OCI-LY1 (cell line): ENCODE results near the gene PCDHGA10.

Experiments
- H2AFZ ChIP-seq: fragments of 200-600 bp; sonication (generic), shearing (Covaris generic); 2 replicates; pipeline ENCODE4 v1.6.0; 2014; ENCODE audit warnings: antibody characterized with exemption, mild to moderate bottlenecking, low read length
- H3F3A ChIP-seq: fragments of 200-600 bp; sonication (generic), shearing (Covaris generic); 2 replicates; pipeline ENCODE4 v1.6.0; 2014; ENCODE audit warnings: mild to moderate bottlenecking, antibody characterized with exemption, low read length, moderate library complexity; ENCODE audit not compliant: insufficient read depth
- H3K27ac ChIP-seq: fragments of 200-600 bp; sonication (generic); 2 replicates; pipeline ENCODE4 v1.5.1; 2014; ENCODE audit warnings: low read length, mixed run types, mild to moderate bottlenecking, low read depth; ENCODE audit not compliant: poor library complexity, severe bottlenecking
- H3K27me3 ChIP-seq: fragments of 200-600 bp; sonication (generic); 2 replicates; pipeline ENCODE4 v1.6.0; 2014; ENCODE audit warnings: antibody characterized with exemption, mild to moderate bottlenecking, low read length, moderate library complexity; ENCODE audit not compliant: insufficient read depth
- H3K36me3 ChIP-seq: fragments of 200-600 bp; sonication (generic); 2 replicates; pipeline ENCODE4 v1.6.1; 2014; ENCODE audit warnings: mild to moderate bottlenecking, antibody characterized with exemption, low read length, moderate library complexity, mixed read lengths; ENCODE audit not compliant: insufficient read depth
- H3K4me1 ChIP-seq: fragments of 200-600 bp; sonication (generic); 2 replicates; pipeline ENCODE4 v1.5.1; 2014; ENCODE audit warnings: mild to moderate bottlenecking, low read length, moderate library complexity; ENCODE audit not compliant: insufficient read depth, severe bottlenecking
- H3K4me2 ChIP-seq: fragments of 200-600 bp; sonication (generic), shearing (Covaris generic); 2 replicates; pipeline ENCODE4 v1.6.1; 2014; ENCODE audit warnings: low read length
- H3K4me3 ChIP-seq: fragments of 200-600 bp; sonication (generic); 2 replicates; pipeline ENCODE4 v1.5.1; 2014; ENCODE audit warnings: low read length, low read depth, mild to moderate bottlenecking, mixed read lengths; ENCODE audit not compliant: poor library complexity, severe bottlenecking
- H3K79me2 ChIP-seq: fragments of 200-600 bp; shearing (Covaris generic); 2 replicates; pipeline ENCODE4 v1.6.1; 2016; ENCODE audit warnings: mixed run types, low read length, mixed read lengths; ENCODE audit not compliant: insufficient read depth
- H3K9ac ChIP-seq: fragments of 200-600 bp; sonication (generic), shearing (Covaris generic); 2 replicates; pipeline ENCODE4 v1.6.1; 2014; ENCODE audit warnings: mild to moderate bottlenecking, low read length, mixed read lengths
- H3K9me2 ChIP-seq: fragments of 200-600 bp; sonication (generic), shearing (Covaris generic); 2 replicates; pipeline ENCODE4 v1.6.1; 2014; ENCODE audit warnings: low read depth, mild to moderate bottlenecking, low read length, mixed read lengths
- H3K9me3 ChIP-seq: fragments of 200-600 bp; shearing (Covaris generic); 2 replicates; pipeline ENCODE4 v1.6.1; 2014; ENCODE audit warnings: low read length, mixed read lengths
- H4K20me1 ChIP-seq: fragments of 200-600 bp; sonication (generic), shearing (Covaris generic); 2 replicates; pipeline ENCODE4 v1.6.0; 2016; ENCODE audit warnings: mild to moderate bottlenecking, low read length; ENCODE audit not compliant: insufficient read depth
- EZH2 ChIP-seq: fragments of 200-600 bp; sonication (generic), shearing (Covaris generic); IDR thresholded peaks from 2 replicates; pipeline ENCODE4 v1.8.0; 2017; ENCODE audit warnings: borderline replicate concordance, mixed run types, mild to moderate bottlenecking, antibody characterized with exemption, low read length, moderate library complexity, mixed read lengths
- TF ChIP-seq, protein P1 (sequence below): fragments of 200-600 bp; sonication (generic), shearing (Covaris generic); IDR thresholded peaks from 2 replicates; pipeline ENCODE4 v1.5.1; 2017; ENCODE audit warnings: mild to moderate bottlenecking, antibody characterized with exemption, low read length, moderate library complexity, mixed read lengths

Gene PCDHGA10

DNA sequence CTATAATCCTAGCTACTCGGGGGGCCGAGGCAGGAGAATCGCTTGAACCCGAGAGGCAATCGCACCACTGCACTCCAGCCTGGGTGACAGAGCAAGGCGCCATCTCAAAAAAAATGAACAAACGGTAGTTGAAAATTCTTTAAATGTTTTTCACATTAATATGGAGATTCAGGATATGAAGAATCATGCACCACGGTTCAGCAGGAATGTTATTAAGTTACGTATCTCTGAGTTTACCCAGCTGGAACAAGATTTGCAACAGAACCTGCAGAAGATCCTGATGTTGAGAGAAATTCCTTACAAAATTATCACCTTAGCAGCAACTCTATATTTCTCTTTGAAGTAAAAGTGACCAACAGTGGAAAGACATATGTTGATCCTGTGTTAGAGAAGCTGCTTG, 27.6 kb downstream of the PCDHGA10 start:
- Histone ChIP-seq H2AFZ (no peak overlapping the region), H3F3A (no peaks in the 10 kb centered on the region), H3K79me2 (no peaks in the 10 kb centered on the region), H3K4me1 (no peaks in the 10 kb centered on the region), H3K27me3 (no peaks in the 10 kb centered on the region), H4K20me1 (no peaks in the 10 kb centered on the region), H3K36me3 (no peaks in the 10 kb centered on the region), H3K4me3 (no peak overlapping the region), H3K9me3 (peaks cover 6% of the 10 kb centered on the region; the same call in 1 of the 2 replicates), H3K9ac (no peak overlapping the region), H3K27ac (no peak overlapping the region), H3K4me2 (no peak overlapping the region), H3K9me2 (no peaks in the 10 kb centered on the region)
- no peak for TF ChIP-seq EZH2
- TF ChIP-seq, protein P1, sequence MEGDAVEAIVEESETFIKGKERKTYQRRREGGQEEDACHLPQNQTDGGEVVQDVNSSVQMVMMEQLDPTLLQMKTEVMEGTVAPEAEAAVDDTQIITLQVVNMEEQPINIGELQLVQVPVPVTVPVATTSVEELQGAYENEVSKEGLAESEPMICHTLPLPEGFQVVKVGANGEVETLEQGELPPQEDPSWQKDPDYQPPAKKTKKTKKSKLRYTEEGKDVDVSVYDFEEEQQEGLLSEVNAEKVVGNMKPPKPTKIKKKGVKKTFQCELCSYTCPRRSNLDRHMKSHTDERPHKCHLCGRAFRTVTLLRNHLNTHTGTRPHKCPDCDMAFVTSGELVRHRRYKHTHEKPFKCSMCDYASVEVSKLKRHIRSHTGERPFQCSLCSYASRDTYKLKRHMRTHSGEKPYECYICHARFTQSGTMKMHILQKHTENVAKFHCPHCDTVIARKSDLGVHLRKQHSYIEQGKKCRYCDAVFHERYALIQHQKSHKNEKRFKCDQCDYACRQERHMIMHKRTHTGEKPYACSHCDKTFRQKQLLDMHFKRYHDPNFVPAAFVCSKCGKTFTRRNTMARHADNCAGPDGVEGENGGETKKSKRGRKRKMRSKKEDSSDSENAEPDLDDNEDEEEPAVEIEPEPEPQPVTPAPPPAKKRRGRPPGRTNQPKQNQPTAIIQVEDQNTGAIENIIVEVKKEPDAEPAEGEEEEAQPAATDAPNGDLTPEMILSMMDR, result no peak

DNA sequence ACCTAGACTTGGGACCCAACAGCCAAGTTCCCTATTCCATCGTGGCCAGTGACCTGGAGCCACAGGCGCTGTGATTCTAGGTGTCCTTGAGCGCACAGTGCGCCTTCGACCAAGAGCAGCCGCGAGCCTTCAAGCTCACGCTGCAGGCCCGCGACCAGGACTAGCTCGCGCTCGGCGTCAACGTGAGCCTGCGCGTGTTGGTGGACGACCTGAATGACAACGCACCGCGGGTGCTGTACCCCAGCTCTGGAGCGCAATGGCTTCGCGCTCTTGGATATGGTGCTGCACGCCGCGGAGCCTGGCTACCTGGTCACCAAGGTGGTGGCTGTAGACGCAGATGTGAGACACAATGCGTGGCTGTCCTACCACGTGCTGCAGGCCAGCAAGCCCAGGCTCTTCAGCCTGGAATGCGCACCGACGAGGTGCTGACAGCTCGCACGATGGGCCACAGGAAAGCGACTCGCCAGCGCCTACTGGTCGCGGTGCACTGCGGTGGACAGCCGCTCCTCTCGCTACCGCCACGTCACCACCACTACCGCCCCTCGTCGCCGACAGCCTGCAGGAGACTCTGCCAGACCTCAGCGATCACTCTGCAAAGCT, 28.9 kb downstream of the PCDHGA10 start:
- no peak overlapping the region for H3K27ac ChIP-seq
- H3K36me3 ChIP-seq, result no peaks in the 10 kb centered on the region
- H3K79me2 ChIP-seq, result no peaks in the 10 kb centered on the region
- no peaks in the 10 kb centered on the region for H3K9me3 ChIP-seq
- no peaks in the 10 kb centered on the region for H3K27me3 ChIP-seq
- no peaks in the 10 kb centered on the region for H4K20me1 ChIP-seq
- TF ChIP-seq, protein P1, result no peak
- TF ChIP-seq EZH2, result no peak
- H3K9ac ChIP-seq, result no peak overlapping the region
- H3F3A ChIP-seq, result no peaks in the 10 kb centered on the region
- no peak overlapping the region for H3K4me3 ChIP-seq
- H3K9me2 ChIP-seq, result no peaks in the 10 kb centered on the region
- H2AFZ ChIP-seq, result no peak overlapping the region
- no peaks in the 10 kb centered on the region for H3K4me1 ChIP-seq
- no peak overlapping the region for H3K4me2 ChIP-seq

DNA sequence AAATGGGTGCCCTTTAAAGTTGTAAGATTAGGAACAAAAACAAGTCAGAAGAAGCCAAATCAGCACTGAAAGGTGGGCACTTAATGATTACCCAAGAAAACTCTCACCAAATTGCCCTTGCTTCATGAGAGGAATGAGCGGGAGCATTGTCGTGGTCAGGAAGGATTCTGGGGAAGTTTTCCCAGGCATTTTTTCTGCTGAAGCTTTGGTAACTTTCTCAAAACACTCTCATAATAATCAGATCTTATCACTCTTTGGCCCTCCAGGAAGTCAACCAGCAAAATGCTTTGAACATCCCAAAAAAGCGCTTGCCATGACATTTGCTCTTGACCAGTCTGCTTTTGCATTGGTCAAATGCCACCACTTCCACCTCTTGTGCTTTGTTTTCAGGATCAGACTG, 52.6 kb downstream of the PCDHGA10 start:
- Histone ChIP-seq H3K27ac (no peak overlapping the region), H3K9me3 (no peaks in the 10 kb centered on the region), H3K4me3 (no peak overlapping the region), H4K20me1 (no peaks in the 10 kb centered on the region), H3K27me3 (no peaks in the 10 kb centered on the region), H3K4me2 (no peak overlapping the region), H3K36me3 (no peaks in the 10 kb centered on the region), H3F3A (no peaks in the 10 kb centered on the region), H3K4me1 (no peaks in the 10 kb centered on the region), H3K9me2 (no peaks in the 10 kb centered on the region), H2AFZ (no peak overlapping the region), H3K79me2 (no peaks in the 10 kb centered on the region), H3K9ac (no peak overlapping the region)
- TF ChIP-seq, protein P1, result no peak
- TF ChIP-seq EZH2, result no peak
